VCaP (cell line): ENCODE measurements around the gene POLR1E.

Experiments
- H3K27ac ChIP-seq: fragments of 450-650 bp; 2 replicates; pipeline ENCODE4 v1.5.1; 2017
- CTCF ChIP-seq: fragments of 450-650 bp; conservative IDR thresholded peaks from 2 replicates; pipeline ENCODE4 v1.5.1; 2017; ENCODE audit warnings: mild to moderate bottlenecking, moderate library complexity

Gene POLR1E

GRCh38 chr9:37551468-37551867 lies 65.7 kb downstream of the POLR1E start:
- no peak overlapping the region for H3K27ac ChIP-seq
- TF ChIP-seq CTCF: no peak

GRCh38 chr9:37551888-37552287 lies 66.1 kb downstream of the POLR1E start:
- H3K27ac ChIP-seq: no peak overlapping the region

More at GRCh38 chr9:37551888-37552287, 66.1 kb downstream of the POLR1E start:
- no peak for TF ChIP-seq CTCF
